HG03520 (cell line): ENCODE measurements around the gene ZNF524.
"Not testable (repeated sequence)": the region's sequence is repeated elsewhere in the genome, so short reads cannot be mapped to it uniquely, and the experiment has no call there.

Source experiments
- ATAC-seq: cut with Tn5 transposase; IDR thresholded peaks from one replicate; pipeline ENCODE4 v1.9.1; 2021; ENCODE audit warnings: mild to moderate bottlenecking, moderate library complexity; ENCODE audit not compliant: unreplicated experiment

ZNF524 gene, protein sequence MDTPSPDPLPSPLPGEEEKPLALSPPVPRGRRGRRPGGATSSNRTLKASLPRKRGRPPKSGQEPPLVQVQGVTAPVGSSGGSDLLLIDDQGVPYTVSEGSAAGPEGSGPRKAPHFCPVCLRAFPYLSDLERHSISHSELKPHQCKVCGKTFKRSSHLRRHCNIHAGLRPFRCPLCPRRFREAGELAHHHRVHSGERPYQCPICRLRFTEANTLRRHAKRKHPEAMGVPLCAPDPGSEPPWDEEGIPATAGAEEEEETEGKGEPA

DNA sequence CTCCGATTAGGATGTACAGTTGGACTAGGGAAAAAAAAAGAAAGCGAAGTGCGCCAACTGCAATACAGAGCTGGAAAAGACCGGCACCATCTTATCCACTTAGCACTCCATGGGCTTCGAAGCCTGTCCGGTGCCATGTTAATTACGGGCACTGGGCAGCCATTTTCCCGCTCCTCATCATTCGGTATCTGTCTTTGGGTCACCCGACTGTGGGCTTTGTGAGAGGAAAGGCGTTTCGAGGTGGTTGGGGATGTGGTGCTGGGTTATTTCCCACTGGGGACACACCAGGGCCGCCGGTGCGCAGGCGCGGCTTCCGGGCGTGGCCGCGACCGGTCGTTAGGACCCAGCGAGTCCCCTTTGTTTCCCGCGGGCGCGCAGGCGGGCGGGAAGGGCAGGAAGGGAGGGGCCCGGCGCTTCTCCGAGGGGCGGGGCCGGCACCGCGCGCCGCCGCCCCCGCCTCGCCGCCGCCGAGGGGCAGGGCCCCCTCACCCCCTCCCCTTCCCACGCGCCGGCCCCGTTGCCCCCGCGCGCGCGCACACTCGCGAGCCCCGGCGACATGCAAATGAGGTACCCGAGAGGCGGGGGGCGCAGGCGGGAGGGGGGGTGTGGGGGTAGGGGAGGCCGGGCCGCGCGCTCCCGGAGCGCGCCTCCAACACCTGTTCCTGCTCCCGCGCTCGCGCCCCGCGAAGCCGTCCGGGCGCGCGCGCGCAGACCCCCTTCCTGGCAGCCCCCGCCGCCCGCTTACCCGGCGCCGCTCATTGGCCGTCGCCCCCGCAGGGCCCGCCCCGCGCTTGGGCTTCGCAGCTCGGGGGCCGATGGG is at the start of gene ZNF524:
TSS of gene ZNF524 (plus strand) at position 447 of the 820 bp plus-strand sequence. CDS start 1,825 bp downstream, outside the sequence.
- ATAC-seq: peak; percentile 32

DNA sequence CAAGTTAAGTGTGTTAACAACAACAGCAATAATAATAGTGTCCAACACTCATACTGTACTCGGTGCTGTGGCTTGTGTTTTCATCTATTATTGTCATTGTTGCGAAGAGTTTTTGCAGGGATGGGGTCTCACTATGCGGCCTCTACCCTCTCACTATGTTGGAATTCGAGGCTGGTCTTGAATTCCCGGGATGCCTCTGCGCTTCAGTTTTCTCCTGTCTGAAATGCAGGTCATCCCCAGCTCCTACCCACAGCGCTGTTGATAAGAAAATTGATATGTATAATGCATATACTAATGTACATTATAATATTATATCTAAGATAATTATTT is 49.8 kb upstream of the ZNF524 start:
- ATAC-seq: no peak

DNA sequence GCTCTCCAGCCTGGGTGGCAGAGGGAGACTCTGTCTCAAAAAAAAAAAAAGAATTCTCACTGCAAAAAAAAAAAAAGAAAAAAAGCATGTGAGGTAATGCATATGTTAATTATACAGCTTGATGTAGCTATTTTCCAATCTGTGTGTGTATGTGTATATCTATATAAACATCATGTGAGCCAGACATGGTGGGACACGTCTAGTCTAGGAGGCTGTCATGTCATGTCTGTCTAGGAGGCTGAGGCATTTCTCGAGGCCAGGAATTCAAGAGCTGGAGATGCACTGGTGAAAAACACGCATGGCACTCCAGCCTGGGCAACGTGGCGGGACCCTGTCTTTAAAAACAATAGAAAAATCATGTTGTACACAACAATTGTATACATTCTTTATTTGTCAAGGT is 47.9 kb upstream of the ZNF524 start:
- ATAC-seq: no peak

DNA sequence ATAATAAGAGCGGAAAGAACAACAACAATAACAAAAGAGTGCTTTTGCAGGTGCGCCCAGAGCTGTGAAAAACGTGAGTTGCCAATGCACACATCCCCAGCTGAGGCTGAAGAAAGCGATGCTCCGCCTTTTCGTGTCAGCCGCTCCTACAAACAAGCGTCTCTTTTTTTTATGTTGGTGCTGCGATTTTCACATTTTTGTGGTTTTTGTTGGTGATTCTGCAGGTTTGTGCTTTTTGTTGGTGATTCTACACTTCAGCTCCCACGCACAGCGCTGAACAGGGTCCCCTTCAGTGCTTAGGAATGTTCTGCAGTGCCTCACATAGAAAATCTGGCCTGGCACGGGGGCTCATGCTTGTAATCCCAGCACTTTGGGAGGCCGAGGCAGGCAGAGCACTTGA is 47.5 kb upstream of the ZNF524 start:
- no peak for ATAC-seq

DNA sequence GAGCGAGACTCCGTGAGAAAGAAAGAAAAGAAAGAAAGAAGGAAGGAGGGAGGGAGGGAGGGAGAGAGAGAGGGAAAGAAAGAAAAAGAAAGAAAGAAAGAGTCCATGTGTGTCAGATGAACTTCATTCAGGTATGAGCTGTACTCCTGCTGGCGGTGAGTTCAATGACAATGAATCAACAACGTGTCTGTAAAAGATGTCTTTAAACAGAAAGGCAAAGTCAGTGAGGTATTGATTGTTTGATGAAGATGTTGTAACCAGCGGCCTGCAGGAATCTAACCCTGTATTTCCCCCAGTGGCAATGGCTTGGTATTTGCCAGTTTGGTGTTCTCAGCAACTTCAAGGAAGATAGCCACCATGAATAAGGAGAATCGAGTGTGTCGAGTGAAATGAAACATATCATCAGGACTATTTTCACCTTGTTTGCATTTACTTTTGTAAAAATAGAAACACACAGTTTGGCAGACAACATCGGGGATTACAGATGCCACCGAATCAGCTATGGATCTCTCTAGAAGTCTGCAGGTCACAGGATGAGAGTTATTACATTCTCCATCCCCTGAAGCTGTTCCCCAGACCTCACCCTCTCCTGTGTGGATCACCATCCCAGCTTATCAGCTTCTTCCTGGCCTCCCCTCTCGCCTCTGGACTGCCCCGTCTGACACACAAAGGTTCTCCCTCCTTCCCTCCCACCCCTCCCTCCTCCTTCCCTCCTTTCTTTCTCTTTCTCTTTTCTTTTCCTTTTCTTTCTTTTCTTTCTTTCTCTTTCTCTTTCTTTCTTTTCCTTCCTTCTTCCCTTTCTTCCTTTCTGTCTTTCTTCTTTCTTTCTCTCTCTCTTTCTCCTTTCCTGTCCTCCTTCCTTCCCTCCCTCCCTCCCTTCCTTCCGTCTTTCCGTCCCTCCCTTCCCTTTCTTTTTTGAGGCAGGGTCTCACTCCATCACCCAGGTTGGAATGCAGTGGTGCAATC is 46.6 kb upstream of the ZNF524 start:
- no peak for ATAC-seq

DNA sequence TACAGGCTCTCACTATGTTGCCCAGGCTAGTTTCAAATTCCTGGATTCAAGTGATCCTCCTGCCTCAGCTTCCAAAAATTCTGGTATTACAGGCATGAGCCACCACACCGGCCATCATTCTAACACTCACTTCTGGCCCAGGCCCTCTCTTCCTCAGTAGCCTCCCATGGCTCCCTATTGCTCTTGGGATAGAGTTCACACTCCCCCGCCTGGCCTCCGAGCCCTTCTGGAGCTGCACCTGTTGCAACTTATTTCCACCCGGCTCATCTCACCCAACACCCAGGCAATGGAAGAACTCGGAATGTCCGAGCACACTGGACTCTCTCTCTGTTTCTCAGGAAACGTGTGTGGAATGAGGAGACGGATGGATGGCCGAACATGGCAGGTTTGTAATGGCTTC is 45.8 kb upstream of the ZNF524 start:
- no peak for ATAC-seq

DNA sequence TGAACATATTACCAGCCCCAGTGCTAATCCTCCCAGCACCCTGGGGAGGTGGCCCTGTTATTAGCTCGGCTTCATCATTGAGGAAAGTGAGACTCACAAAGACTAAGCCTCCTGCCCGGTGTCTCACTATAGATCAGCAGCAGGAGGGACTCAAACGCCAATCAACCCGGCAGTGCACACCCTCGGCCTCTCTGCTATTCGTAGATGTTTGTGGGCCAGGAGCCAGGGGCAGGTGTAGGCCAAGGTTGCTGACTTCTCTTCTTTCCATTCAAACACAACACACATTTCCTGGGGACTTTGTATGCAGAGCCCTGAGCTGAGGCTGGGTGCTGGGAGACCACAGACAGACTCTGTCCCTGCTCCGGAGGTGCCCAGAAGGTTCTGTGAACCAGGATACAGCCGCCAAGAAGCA is 45.3 kb upstream of the ZNF524 start:
- ATAC-seq: no peak

DNA sequence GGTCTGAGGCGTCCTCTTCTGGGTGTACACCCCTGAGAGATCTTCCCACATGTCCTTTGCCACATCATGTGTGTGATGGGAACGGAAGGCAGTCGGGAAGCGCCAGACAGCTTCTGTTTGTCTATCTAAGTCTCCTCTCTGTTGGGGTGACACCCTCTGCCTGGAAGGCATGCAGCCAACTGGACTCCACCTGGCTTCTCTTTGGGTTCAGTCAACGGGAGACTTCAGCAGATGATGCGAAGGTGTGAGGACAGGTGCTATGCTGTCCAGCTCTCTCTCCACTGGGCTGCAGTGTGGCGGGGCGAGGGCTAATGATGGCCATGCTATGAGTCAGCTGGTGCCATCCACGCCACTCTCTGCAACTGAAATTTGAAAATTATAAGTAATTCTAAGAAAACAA is 40.4 kb upstream of the ZNF524 start:
- ATAC-seq: no peak

DNA sequence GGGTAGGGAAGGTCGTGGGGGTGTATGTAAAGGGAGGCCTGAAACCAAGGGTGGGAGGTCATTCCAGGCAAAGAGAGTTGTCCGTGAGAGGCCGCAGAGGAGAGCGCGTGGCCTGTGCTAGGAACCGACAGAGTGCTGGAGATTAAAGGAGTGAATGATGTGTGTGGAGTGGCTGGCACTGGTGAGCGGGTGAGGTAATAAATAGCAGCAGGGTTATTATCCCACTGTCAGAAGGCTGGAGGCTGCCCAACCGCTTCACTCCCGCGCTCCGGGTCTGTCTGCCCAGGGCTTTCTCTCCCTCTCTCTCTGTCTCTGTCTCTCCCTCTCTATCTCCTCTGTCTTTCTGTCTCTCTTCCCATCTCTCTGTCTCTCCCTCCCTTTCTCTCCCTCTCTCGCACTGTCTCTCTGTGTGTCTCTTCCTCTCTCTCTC is 36.8 kb upstream of the ZNF524 start:
- ATAC-seq: no peak

DNA sequence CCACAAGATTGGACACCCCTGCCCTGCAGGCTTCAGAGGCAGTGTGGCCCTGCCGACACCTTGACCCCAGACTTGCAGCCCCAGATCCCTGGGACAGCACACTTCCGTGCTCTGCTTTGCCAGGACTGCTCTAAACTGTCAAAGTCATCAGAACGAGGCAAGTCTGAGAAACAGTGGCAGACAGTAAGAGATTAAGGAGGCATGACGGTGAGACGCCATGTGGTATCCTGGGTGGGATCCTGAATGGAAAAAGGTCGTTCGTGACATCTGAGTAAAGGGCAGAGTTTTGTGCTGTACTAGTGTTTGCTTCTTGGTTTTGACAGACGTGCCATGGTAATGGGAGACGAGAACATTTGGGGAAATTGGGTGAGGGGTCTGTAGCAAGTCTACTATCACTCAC is 33.3 kb upstream of the ZNF524 start:
- no peak for ATAC-seq

DNA sequence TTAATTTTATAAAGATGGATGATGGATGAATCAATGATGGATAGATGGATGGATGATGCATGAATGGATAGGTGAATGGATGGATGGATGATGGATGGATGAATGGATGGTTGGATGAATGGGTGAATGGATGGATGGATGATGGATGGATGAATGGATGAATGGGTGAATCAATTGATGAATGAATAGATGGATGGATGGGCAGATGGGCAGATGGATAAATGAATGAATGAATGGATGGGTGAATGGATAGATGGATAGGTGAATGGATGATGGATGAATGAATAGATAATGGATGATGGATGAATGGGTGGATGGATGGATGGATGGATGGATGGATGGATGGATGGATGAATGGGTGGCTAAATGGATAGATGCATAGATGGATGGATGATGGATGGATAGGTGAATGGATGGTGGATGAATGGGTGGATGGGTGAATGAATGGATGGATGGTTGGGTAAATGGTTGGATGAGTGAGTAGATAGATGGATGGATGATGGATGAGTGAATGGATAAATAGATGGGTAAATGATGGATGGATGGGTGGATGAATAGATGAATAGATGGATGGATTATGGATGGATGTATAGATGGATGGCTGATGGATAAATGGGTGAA is 32.3 kb upstream of the ZNF524 start:
- ATAC-seq: no peak

DNA sequence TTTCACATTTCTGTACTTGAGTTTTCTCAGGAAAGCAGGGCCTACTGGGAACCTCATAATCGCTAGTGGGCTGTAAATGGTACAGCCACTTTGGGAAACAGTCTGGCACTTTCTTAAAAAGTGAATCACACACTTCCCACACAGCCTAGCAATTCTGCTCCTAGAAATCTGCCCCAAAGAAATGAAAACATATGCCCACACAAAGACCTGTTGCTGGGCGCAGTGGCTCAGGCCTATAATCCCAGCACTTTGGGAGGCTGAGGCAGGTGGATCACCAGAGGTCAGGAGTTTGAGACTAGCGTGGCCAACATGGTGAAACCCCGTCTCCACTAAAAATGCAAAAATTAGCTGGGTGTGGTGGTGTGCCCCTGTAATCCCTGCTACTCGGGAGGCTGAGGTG is 30.6 kb upstream of the ZNF524 start:
- ATAC-seq: not testable (repeated sequence)

DNA sequence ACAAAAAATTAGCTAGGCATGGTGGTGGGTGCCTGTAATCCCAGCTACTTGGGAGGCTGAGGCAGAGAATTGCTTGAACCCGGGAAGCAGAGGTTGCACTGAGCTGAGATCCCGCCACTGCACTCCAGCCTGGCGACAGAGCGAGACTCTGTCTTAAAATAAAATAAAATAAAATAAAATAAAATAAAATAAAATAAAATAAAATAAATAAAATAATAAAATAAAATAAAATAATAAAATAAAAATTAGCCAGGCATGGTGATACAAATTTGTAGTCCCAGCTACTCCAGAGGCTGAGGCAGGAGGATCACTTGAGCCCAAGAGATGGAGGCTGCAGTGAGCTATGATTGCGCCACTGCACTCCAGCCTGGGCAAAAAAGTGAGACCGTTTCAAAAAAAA is 26.2 kb upstream of the ZNF524 start:
- ATAC-seq: not testable (repeated sequence)

DNA sequence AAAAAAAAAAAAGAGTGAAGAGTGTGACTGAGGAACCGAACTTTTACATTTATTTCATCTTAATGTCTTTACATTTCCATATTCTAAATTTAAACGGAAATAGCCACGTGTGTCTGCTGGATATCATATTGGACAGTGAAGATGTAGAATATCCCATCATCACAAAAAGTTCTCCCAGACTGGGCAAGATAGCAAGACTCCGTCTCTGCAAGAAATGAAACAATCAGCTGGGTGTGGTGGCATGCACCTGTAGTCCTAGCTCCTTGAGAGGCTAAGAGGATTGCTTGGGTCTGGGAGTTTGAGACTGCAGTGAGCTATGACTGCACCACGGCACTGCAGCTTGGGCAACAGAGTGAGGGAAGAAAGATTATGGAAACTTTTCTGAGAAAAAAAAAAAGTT is 23.3 kb upstream of the ZNF524 start:
- ATAC-seq: no peak

DNA sequence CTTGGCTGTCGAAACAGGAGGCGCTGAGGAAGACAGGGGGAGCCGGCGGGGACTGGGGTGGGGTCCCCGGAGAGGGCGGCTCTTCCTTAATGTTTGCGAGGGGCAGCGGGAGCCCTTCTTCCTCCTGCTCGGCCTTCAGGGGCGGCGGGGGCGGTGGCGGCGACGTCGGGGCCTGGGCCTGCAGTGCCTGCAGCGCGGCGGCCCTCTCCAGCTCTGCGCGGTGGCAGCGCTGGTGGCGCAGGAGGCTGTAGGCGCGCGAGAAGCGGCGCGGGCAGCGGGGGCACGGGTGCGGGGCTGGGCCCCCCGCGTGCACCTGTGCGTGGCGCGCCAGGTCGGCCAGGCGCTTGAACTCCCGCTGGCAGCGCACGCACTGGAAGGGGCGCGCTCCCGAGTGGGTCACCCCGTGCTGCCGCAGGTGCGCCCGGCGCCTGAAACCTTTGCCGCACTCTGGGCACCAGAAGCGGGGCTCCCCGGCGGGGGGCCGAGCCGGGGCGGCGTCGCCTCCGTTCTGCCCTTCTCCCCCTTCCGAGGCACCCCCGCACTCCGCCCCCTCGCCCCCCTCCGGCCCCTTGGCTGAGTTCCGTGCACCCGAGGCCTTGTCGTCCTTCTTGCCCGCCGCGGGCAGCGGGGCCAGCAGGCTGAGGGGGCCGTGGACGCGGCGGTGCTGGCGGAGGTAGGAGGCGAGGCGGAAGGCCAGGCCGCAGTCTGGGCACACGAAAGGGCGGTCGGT is 21.9 kb upstream of the ZNF524 start:
- no peak for ATAC-seq

DNA sequence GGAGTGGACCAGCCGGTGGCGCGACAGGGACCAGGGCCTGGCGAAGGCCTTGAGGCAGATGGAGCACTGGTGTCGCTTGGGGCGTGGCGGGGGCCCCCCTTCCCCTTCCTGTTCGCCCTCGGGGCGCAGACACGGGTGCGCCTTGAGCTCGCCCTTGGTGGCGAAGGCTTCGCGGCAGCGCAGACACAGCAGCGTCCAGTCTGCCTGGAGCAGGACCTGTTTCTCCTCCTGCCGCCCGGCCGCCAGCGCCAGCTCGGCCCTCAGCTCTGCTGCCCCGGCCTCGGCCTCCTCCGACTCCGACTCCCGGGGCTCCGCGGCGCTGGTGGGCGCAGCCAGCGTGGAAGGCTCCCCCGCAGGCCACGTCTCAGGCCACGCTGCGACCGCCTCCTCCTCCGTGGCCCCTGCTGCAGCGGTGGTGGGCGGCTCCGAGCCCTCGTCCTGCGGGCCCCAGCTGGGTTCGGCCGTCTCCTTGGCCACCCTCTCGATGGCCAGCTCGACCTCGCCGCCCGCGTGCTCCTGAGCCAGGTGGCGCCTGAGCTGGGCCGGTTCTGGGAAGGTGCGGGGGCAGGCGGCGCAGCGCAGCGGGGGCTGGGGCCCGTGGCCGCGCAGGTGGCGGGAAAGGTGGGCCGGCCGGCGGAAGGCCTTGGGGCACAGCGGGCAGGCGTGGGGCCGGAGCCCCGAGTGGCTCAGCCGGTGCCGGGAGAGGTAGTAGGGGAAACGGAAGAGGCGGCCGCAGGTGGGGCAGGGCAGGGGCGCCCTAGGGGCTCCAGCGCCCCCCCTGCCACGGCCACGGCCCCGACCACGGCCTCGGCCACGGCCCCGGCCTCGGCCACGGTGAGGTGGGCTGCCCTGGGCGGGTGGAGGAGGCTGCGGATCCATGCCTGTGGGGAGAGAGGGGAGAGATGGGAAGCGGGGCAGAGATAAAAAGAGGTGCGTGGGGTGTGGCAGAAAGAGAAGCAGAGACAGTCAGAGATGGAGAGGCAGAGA is 21.0 kb upstream of the ZNF524 start:
- ATAC-seq: no peak

DNA sequence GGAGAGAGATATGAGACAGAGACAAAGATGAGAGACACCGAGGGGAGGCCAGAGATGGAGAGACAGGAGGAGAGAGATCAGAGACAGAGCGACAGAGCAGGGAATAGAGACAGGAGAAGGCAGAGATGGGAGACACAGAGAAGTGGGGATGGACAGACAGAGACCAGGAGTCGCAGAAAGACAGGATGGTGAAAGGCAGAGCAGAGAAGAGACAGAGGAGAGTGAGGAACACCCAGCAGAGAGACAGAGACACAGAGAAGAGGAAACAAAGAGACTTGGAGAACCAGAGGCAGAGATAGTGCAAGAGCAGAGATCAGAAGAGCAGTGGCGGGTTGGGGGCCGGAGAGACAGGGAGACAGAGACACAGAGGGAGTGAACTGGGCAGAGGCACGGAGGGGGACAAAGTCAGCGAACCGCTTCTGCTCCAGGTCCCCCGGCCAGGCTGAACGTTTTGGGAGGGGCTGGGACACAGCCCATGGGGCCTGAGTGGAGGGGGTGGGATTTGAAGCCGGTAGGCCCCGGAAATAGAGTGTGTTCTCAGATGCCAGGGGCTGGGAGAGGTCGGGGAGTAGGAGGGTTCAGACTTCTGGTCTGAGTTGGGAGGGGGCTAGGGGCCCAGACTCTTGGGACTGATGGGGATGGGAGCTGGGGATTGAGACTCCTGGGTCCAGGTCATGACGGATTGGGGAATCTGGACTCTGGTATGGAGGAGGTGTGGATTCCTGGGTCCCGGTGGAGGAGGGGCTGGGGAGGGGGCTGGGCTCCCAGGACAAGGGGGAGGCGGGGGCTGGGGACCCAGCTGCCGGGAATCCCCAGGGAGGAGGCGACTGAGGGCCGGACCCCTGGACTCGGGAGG is 20.1 kb upstream of the ZNF524 start:
- no peak for ATAC-seq

DNA sequence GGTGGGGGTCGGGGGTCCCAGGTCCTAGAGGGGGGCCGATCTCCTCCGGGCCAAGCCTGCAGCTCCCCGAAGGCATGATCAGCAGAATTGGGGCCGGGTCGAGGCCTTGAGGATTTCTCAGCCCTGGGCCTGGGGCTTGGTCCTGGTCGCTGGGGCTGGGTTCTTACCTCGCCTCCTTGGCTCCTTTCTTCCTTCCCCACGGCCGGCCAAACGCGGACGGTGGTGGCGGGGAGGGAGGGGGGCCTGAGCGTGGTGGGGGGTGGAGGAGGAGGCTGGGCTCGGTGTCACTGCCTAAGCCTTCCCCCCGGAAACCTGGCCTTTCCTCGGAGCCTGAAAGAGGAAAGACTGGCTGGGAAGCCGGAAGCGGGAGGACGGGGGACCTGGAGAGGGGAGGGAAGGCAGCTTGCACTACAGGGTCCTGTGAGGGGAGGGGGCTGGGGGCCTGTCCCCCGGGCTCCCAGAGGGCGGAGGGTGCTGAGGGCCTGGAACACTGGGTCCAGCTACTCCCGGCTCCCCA is 19.4 kb upstream of the ZNF524 start, which contains the start of gene ZNF579:
TSS of gene ZNF579 (minus strand) at position 221 of the 517 bp plus-strand sequence. CDS start 1,209 bp downstream, outside the sequence.
- no peak for ATAC-seq
